Measurements from ENCODE around the gene ZCCHC14. TPM values are rescaled to one million over a fixed set of nuclear protein-coding genes. Genes with fewer than 3 reads are reported as not detected.

The ZCCHC14 gene
- total and polyA plus RNA-seq, 10 of the 15 experiments (the other 5 are each of a cell fraction or from before 2014, with no cell fraction given): 0.02 to 0.26 (median 0.05) TPM; not detected in 3

DNA sequence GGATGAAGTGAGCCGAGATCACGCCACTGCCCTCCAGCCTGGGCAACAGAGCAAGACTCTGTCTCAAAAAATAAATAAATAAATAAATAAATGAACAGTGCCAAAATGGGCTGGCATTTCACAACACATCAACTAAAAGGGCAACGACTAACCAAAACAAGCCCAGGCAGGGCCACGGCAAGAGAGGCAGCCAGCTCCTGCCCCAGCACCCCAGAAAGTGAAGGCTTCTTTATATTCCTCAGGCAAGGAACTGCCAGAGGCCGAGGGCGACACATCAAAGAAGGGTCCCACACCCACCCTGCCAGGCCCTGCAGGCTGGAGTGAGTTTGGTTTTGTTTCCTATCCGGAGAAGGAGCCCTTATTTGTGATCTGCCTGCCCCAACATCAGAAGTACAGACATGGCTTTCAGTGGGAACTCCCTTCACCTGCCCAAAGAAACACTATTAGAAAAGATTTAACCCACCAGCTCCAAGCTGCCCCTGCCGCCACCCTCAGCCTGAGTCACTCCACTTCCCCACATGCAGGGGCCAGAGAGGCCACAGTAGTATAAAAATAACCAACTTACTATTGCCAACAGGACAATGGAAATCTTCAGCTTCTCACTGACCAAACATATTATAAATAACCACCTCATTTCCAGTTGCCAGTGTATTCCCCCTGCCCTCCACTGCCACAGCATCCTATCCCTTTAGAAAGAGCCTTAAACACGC is 117.2 kb downstream of the ZCCHC14 start:
- H3K4me1 ChIP-seq (ENCODE audit: control insufficient read depth, insufficient read depth, low read length): peaks cover 6% of the 10 kb centered on the region
- peak; percentile 45 for ATAC-seq
- H3K79me2 ChIP-seq (ENCODE audit: control insufficient read depth, insufficient read depth, low read length): peaks cover 58% of the 10 kb centered on the region
- no peaks in the 10 kb centered on the region for H3K27me3 ChIP-seq (replicated peaks in 1 of 2; ENCODE audit: control insufficient read depth in 2 of 2, insufficient read depth in 2 of 2, low read length in 1 of 2)
- H3K4me3 ChIP-seq: no peak overlapping the region
- in situ Hi-C loops (cut with MboI): no loop called here
- ChIA-PET POLR2A (interaction anchor here (1.3 kb wide), 1 partner anchor 13 kb away, joined by 4 read pairs; no protein-coding TSS in a partner anchor), CTCF (interaction anchor here (1.9 kb wide), 1 partner anchor 19 kb away, joined by 7 read pairs; no protein-coding TSS in a partner anchor), SMC1A (ENCODE audit: uncharacterized antibody, unreplicated experiment) (no interaction called here), RAD21 (ENCODE audit: unreplicated experiment) (no interaction called here)
- H3K36me3 ChIP-seq (ENCODE audit: control insufficient read depth in 2 of 2, insufficient read depth in 2 of 2, low read length in 1 of 2): peaks cover 0 to 3% of the 10 kb centered on the region in 2 experiments; a peak in 1 of 4 replicates
- H2AFZ ChIP-seq (ENCODE audit: control insufficient read depth, low read depth, low read length): no peak overlapping the region
- H3K4me2 ChIP-seq (ENCODE audit: control insufficient read depth, insufficient read depth): no peak overlapping the region
- DNase-seq (ENCODE audit: low read depth, low spot score): no peak
- intact Hi-C loops (cut with micrococcal nuclease; ENCODE audit: unreplicated experiment): no loop called here
- no peaks in the 10 kb centered on the region for H4K20me1 ChIP-seq (ENCODE audit: control insufficient read depth, insufficient read depth)
- H3K9ac ChIP-seq (ENCODE audit: control insufficient read depth, insufficient read depth, low read length): no peak overlapping the region
- no peak for FAIRE-seq
- BruUV-seq (replicated peaks): no TSS peak
- H3K9me3 ChIP-seq (replicated peaks; ENCODE audit: control insufficient read depth, insufficient read depth, low read length): no peaks in the 10 kb centered on the region
- no peak for TF ChIP-seq SREBF2 (IDR thresholded peaks at IDR 0.05; ENCODE audit: low read length)
- TF ChIP-seq POLR2AphosphoS2 (IDR thresholded peaks at IDR 0.05; ENCODE audit: low read depth, low read length): no peak
- no peak for TF ChIP-seq FOS (IDR thresholded peaks at IDR 0.05; ENCODE audit: borderline replicate concordance, extremely low read depth, insufficient read length)
- no peak for TF ChIP-seq CBX5 (IDR thresholded peaks at IDR 0.05; ENCODE audit: low read depth)
- TF ChIP-seq CEBPB (IDR thresholded peaks at IDR 0.05; ENCODE audit: borderline replicate concordance in 1 of 2, low read depth in 2 of 2, low read length in 2 of 2): no peak
- no peak for TF ChIP-seq TCF7 (IDR thresholded peaks at IDR 0.05; ENCODE audit: borderline replicate concordance)
- WGBS (ENCODE audit: insufficient coverage, insufficient replicate concordance, low lambda C conversion rate, missing lambda C conversion rate): 85% methylated on average over 9 of the region's 9 CpGs
- H3K27ac ChIP-seq (ENCODE audit: control insufficient read depth, insufficient read depth): no peak overlapping the region

DNA sequence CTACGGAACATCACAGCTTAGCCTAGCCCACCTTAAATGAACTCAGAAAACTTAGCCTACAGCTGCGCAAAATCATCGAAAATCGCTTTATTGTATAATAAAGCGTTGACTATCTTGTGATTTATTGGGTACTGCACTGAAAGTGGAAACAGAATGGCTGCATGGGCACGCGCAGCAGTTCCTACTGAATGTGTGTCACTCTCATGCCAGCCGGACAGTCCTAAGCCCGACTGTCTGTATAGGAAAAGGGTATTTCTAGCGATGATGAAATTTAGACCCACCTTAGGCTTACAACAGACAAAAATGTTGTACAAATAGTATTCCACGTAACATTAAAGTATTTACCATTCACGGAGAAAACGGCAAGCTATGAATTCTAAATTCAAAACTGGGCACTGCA is 118.5 kb downstream of the ZCCHC14 start:
- H3K4me3 ChIP-seq: no peak overlapping the region
- no TSS peak for BruUV-seq (replicated peaks)
- 98% methylated on average over 13 of the region's 13 CpGs for WGBS (ENCODE audit: insufficient coverage, insufficient replicate concordance, low lambda C conversion rate, missing lambda C conversion rate)
- no peak overlapping the region for H3K9ac ChIP-seq (ENCODE audit: control insufficient read depth, insufficient read depth, low read length)
- no peak overlapping the region for H3K4me2 ChIP-seq (ENCODE audit: control insufficient read depth, insufficient read depth)
- DNase-seq (ENCODE audit: low read depth, low spot score): no peak
- CTCF ChIA-PET: interaction anchor here (0.8 to 1.7 kb wide), 3 partner anchors 13 to 55 kb away, joined by 3 to 4 read pairs (median 3); no protein-coding TSS in a partner anchor
- no peak for ATAC-seq
- peaks cover 6% of the 10 kb centered on the region; the same call in 1 of the 2 replicates for H3K4me1 ChIP-seq (ENCODE audit: control insufficient read depth, insufficient read depth, low read length)
- H3K36me3 ChIP-seq (ENCODE audit: control insufficient read depth in 2 of 2, insufficient read depth in 2 of 2, low read length in 1 of 2): peaks cover 0 to 3% of the 10 kb centered on the region in 2 experiments; a peak in 1 of 4 replicates
- no peaks in the 10 kb centered on the region for H3K9me3 ChIP-seq (replicated peaks; ENCODE audit: control insufficient read depth, insufficient read depth, low read length)
- SMC1A ChIA-PET (ENCODE audit: uncharacterized antibody, unreplicated experiment): interaction anchor here (1.1 to 1.9 kb wide), 2 partner anchors 9 to 14 kb away, joined by 4 read pairs; partner anchors contain the start of gene FBXO31
- POLR2A ChIA-PET: interaction anchor here (1.2 kb wide), 1 partner anchor 10 kb away, joined by 4 read pairs; the partner anchor contains the start of gene FBXO31
- peaks cover 46% of the 10 kb centered on the region for H3K79me2 ChIP-seq (ENCODE audit: control insufficient read depth, insufficient read depth, low read length)
- H2AFZ ChIP-seq (ENCODE audit: control insufficient read depth, low read depth, low read length): no peak overlapping the region
- FAIRE-seq: no peak
- intact Hi-C loops (cut with micrococcal nuclease; ENCODE audit: unreplicated experiment) (no loop called here), in situ Hi-C loops (cut with MboI) (no loop called here)
- H3K27me3 ChIP-seq (replicated peaks in 1 of 2; ENCODE audit: control insufficient read depth in 2 of 2, insufficient read depth in 2 of 2, low read length in 1 of 2): no peaks in the 10 kb centered on the region
- RAD21 ChIA-PET (ENCODE audit: unreplicated experiment): interaction anchor here (0.8 kb wide), 1 partner anchor 8 kb away, joined by 4 read pairs; no protein-coding TSS in a partner anchor
- no peaks in the 10 kb centered on the region for H4K20me1 ChIP-seq (ENCODE audit: control insufficient read depth, insufficient read depth)
- H3K27ac ChIP-seq (ENCODE audit: control insufficient read depth, insufficient read depth): no peak overlapping the region
- TF ChIP-seq, protein P1, sequence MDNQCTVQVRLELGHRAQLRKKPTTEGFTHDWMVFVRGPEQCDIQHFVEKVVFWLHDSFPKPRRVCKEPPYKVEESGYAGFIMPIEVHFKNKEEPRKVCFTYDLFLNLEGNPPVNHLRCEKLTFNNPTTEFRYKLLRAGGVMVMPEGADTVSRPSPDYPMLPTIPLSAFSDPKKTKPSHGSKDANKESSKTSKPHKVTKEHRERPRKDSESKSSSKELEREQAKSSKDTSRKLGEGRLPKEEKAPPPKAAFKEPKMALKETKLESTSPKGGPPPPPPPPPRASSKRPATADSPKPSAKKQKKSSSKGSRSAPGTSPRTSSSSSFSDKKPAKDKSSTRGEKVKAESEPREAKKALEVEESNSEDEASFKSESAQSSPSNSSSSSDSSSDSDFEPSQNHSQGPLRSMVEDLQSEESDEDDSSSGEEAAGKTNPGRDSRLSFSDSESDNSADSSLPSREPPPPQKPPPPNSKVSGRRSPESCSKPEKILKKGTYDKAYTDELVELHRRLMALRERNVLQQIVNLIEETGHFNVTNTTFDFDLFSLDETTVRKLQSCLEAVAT (IDR thresholded peaks at IDR 0.05): no peak
- TF ChIP-seq, protein P2, sequence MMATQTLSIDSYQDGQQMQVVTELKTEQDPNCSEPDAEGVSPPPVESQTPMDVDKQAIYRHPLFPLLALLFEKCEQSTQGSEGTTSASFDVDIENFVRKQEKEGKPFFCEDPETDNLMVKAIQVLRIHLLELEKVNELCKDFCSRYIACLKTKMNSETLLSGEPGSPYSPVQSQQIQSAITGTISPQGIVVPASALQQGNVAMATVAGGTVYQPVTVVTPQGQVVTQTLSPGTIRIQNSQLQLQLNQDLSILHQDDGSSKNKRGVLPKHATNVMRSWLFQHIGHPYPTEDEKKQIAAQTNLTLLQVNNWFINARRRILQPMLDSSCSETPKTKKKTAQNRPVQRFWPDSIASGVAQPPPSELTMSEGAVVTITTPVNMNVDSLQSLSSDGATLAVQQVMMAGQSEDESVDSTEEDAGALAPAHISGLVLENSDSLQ (IDR thresholded peaks at IDR 0.05): no peak
- TF ChIP-seq POLR2AphosphoS2 (IDR thresholded peaks at IDR 0.05; ENCODE audit: low read depth, low read length) (no peak), HDAC2 (IDR thresholded peaks at IDR 0.05) (no peak), POLR2AphosphoS5 (IDR thresholded peaks at IDR 0.05; ENCODE audit: low read length) (no peak), RAD51 (IDR thresholded peaks at IDR 0.05) (no peak), ESRRA (IDR thresholded peaks at IDR 0.05; ENCODE audit: low read length) (no peak), EED (IDR thresholded peaks at IDR 0.05; ENCODE audit: low read depth) (no peak)
- TF ChIP-seq, protein P3, sequence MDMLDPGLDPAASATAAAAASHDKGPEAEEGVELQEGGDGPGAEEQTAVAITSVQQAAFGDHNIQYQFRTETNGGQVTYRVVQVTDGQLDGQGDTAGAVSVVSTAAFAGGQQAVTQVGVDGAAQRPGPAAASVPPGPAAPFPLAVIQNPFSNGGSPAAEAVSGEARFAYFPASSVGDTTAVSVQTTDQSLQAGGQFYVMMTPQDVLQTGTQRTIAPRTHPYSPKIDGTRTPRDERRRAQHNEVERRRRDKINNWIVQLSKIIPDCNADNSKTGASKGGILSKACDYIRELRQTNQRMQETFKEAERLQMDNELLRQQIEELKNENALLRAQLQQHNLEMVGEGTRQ (IDR thresholded peaks at IDR 0.05; ENCODE audit: borderline replicate concordance, low read depth, low read length): no peak
